Measurements from ENCODE around the gene KRTAP5-5.

DNA sequence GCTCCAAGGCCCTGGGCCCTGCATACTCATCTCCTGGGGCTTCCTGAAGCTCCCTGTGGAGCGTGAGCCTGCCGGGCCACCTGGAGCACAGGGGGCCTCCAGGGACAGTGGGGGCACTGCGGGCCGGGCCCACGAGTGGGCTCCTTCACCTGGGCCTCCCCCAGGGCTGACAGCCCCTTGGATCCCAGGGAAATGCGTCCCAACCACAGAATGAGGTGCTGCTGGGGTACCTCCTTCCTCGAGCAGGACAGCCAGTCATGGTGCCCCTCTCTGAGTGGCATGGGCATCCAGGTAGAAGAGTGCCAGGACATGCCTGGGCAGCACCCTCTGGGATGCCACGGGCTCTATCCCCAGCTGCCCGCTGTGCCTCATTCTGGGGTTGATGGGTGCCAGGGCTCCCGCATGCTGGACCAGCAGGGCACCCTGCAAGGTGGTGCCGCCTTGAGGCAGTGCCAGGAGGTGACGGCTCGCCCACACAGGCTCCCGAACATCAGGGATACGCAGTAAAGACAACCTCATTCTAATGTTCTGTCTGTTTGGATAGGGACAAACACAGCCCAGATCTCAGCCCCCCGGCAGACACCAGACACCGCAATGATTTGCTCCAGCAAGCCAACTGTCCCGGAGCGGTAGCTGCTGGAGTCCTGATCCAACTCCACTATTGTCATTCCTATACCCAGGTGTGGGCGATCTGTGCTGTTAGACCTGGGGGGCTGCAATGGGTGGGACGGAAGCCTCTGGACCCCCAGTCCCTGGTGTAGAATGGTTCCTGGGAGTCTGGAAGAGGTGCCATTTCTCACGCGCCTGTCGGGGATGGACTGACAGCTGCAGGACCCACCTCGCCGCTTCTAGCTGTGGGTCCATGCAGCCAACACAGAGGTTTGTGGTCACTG is 25.8 kb downstream of the KRTAP5-5 start:
- TF ChIP-seq, protein P1, sequence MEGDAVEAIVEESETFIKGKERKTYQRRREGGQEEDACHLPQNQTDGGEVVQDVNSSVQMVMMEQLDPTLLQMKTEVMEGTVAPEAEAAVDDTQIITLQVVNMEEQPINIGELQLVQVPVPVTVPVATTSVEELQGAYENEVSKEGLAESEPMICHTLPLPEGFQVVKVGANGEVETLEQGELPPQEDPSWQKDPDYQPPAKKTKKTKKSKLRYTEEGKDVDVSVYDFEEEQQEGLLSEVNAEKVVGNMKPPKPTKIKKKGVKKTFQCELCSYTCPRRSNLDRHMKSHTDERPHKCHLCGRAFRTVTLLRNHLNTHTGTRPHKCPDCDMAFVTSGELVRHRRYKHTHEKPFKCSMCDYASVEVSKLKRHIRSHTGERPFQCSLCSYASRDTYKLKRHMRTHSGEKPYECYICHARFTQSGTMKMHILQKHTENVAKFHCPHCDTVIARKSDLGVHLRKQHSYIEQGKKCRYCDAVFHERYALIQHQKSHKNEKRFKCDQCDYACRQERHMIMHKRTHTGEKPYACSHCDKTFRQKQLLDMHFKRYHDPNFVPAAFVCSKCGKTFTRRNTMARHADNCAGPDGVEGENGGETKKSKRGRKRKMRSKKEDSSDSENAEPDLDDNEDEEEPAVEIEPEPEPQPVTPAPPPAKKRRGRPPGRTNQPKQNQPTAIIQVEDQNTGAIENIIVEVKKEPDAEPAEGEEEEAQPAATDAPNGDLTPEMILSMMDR (conservative IDR thresholded peaks at IDR 0.05; ENCODE audit: low read length) = no peak
- no peak for TF ChIP-seq EZH2phosphoT487 (IDR thresholded peaks at IDR 0.05; ENCODE audit: borderline replicate concordance)

Measured in Loucy (cell line).